H1 (cell line): ENCODE measurements around the gene ABCA13.

ENCODE experiments used
- BRCA1 ChIP-seq: IDR thresholded peaks from 2 replicates; pipeline ENCODE4 v1.6.1; 2012; ENCODE audit warnings: low read depth, low read length, improper control_type of control experiment
- CTCF ChIP-seq, 3 experiments: IDR thresholded peaks; 1 replicate in 2 of 3; 2 replicates in 1 of 3; pipeline versions ENCODE4 v1.5.1 to v1.6.1; 2011; ENCODE audit warnings: low read length in 3 of 3, mild to moderate bottlenecking in 3 of 3, inconsistent platforms in 2 of 3, low read depth in 1 of 3, moderate library complexity in 1 of 3; ENCODE audit not compliant: insufficient read depth in 1 of 3; ENCODE audit errors: control extremely low read depth in 1 of 3
- EP300 ChIP-seq, 2 experiments: IDR thresholded peaks; 1 replicate in 1 of 2; 2 replicates in 1 of 2; pipeline ENCODE4 v1.6.1; 2011 to 2012; ENCODE audit warnings: low read depth in 2 of 2, low read length in 2 of 2, mild to moderate bottlenecking in 2 of 2, borderline replicate concordance in 1 of 2, inconsistent platforms in 1 of 2, moderate library complexity in 1 of 2
- EZH2 ChIP-seq: fragments of 200-600 bp; sonication (generic); IDR thresholded peaks from 2 replicates; pipeline ENCODE4 v1.7.1; 2012; ENCODE audit warnings: low read depth, mild to moderate bottlenecking, moderate library complexity, low read length, inconsistent platforms; ENCODE audit not compliant: severe bottlenecking
- JUND ChIP-seq: IDR thresholded peaks from 2 replicates; pipeline ENCODE4 v1.6.1; 2011; ENCODE audit warnings: mild to moderate bottlenecking, improper control_type of control experiment, low read length
- MAX ChIP-seq: IDR thresholded peaks from 2 replicates; pipeline ENCODE4 v1.6.1; 2012; ENCODE audit warnings: inconsistent platforms
- POLR2A ChIP-seq, 2 experiments: IDR thresholded peaks; 1 replicate in 1 of 2; 2 replicates in 1 of 2; pipeline ENCODE4 v1.6.1; 2011; ENCODE audit warnings: low read depth in 2 of 2, low read length in 2 of 2, mild to moderate bottlenecking in 2 of 2; ENCODE audit errors: control extremely low read depth in 1 of 2
- POLR2AphosphoS5 ChIP-seq: IDR thresholded peaks from 2 replicates; pipeline ENCODE4 v1.6.1; 2011; ENCODE audit warnings: low read depth, low read length
- SP1 ChIP-seq: IDR thresholded peaks from 2 replicates; pipeline ENCODE4 v1.6.1; 2011; ENCODE audit warnings: low read depth, low read length
- SUZ12 ChIP-seq: fragments of 200-600 bp; sonication (generic); IDR thresholded peaks from 2 replicates; pipeline ENCODE4 v1.6.1; 2012; ENCODE audit warnings: mild to moderate bottlenecking, inconsistent platforms, low read length, moderate library complexity, mixed read lengths
- TAF7 ChIP-seq: optimal IDR thresholded peaks from 2 replicates; pipeline ENCODE3; 2011; ENCODE audit warnings: low read depth, mild to moderate bottlenecking, inconsistent platforms, low read length, moderate library complexity, borderline replicate concordance
- YY1 ChIP-seq: IDR thresholded peaks from 2 replicates; pipeline ENCODE4 v1.6.1; 2011; ENCODE audit warnings: low read depth, mild to moderate bottlenecking, low read length
- TF ChIP-seq, protein P1 (sequence below): IDR thresholded peaks from 2 replicates; pipeline ENCODE4 v1.6.1; 2012; ENCODE audit warnings: low read length, inconsistent platforms

- TF ChIP-seq SP1 (no peak), CTCF (IDR thresholded peaks at IDR 0.05; ENCODE audit: control extremely low read depth in 1 of 3, insufficient read depth in 1 of 3, low read depth in 1 of 3, low read length in 3 of 3) (no peak), TAF7 (no peak), POLR2AphosphoS5 (no peak), YY1 (no peak), EP300 (IDR thresholded peaks at IDR 0.05; ENCODE audit: borderline replicate concordance in 1 of 2, low read depth in 2 of 2, low read length in 2 of 2) (no peak), EZH2 (no peak), SUZ12 (no peak), BRCA1 (no peak), JUND (no peak), POLR2A (IDR thresholded peaks at IDR 0.05; ENCODE audit: control extremely low read depth in 1 of 2, low read depth in 2 of 2, low read length in 2 of 2) (no peak), MAX (no peak)
- TF ChIP-seq, protein P1, sequence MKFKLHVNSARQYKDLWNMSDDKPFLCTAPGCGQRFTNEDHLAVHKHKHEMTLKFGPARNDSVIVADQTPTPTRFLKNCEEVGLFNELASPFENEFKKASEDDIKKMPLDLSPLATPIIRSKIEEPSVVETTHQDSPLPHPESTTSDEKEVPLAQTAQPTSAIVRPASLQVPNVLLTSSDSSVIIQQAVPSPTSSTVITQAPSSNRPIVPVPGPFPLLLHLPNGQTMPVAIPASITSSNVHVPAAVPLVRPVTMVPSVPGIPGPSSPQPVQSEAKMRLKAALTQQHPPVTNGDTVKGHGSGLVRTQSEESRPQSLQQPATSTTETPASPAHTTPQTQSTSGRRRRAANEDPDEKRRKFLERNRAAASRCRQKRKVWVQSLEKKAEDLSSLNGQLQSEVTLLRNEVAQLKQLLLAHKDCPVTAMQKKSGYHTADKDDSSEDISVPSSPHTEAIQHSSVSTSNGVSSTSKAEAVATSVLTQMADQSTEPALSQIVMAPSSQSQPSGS, result no peak
Measured at GRCh38 chr7:48261696-48262095, 90.4 kb downstream of the ABCA13 start.
